OCI-LY1 (cell line): ENCODE measurements around the gene PLCD1.

Experiments used
- H2AFZ ChIP-seq: fragments of 200-600 bp; sonication (generic), shearing (Covaris generic); 2 replicates; pipeline ENCODE4 v1.6.0; 2014; ENCODE audit warnings: antibody characterized with exemption, mild to moderate bottlenecking, low read length
- H3F3A ChIP-seq: fragments of 200-600 bp; sonication (generic), shearing (Covaris generic); 2 replicates; pipeline ENCODE4 v1.6.0; 2014; ENCODE audit warnings: mild to moderate bottlenecking, antibody characterized with exemption, low read length, moderate library complexity; ENCODE audit not compliant: insufficient read depth
- H3K27ac ChIP-seq: fragments of 200-600 bp; sonication (generic); 2 replicates; pipeline ENCODE4 v1.5.1; 2014; ENCODE audit warnings: low read length, mixed run types, mild to moderate bottlenecking, low read depth; ENCODE audit not compliant: poor library complexity, severe bottlenecking
- H3K27me3 ChIP-seq: fragments of 200-600 bp; sonication (generic); 2 replicates; pipeline ENCODE4 v1.6.0; 2014; ENCODE audit warnings: antibody characterized with exemption, mild to moderate bottlenecking, low read length, moderate library complexity; ENCODE audit not compliant: insufficient read depth
- H3K36me3 ChIP-seq: fragments of 200-600 bp; sonication (generic); 2 replicates; pipeline ENCODE4 v1.6.1; 2014; ENCODE audit warnings: mild to moderate bottlenecking, antibody characterized with exemption, low read length, moderate library complexity, mixed read lengths; ENCODE audit not compliant: insufficient read depth
- H3K4me1 ChIP-seq: fragments of 200-600 bp; sonication (generic); 2 replicates; pipeline ENCODE4 v1.5.1; 2014; ENCODE audit warnings: mild to moderate bottlenecking, low read length, moderate library complexity; ENCODE audit not compliant: insufficient read depth, severe bottlenecking
- H3K4me2 ChIP-seq: fragments of 200-600 bp; sonication (generic), shearing (Covaris generic); 2 replicates; pipeline ENCODE4 v1.6.1; 2014; ENCODE audit warnings: low read length
- H3K4me3 ChIP-seq: fragments of 200-600 bp; sonication (generic); 2 replicates; pipeline ENCODE4 v1.5.1; 2014; ENCODE audit warnings: low read length, low read depth, mild to moderate bottlenecking, mixed read lengths; ENCODE audit not compliant: poor library complexity, severe bottlenecking
- H3K79me2 ChIP-seq: fragments of 200-600 bp; shearing (Covaris generic); 2 replicates; pipeline ENCODE4 v1.6.1; 2016; ENCODE audit warnings: mixed run types, low read length, mixed read lengths; ENCODE audit not compliant: insufficient read depth
- H3K9ac ChIP-seq: fragments of 200-600 bp; sonication (generic), shearing (Covaris generic); 2 replicates; pipeline ENCODE4 v1.6.1; 2014; ENCODE audit warnings: mild to moderate bottlenecking, low read length, mixed read lengths
- H3K9me2 ChIP-seq: fragments of 200-600 bp; sonication (generic), shearing (Covaris generic); 2 replicates; pipeline ENCODE4 v1.6.1; 2014; ENCODE audit warnings: low read depth, mild to moderate bottlenecking, low read length, mixed read lengths
- H3K9me3 ChIP-seq: fragments of 200-600 bp; shearing (Covaris generic); 2 replicates; pipeline ENCODE4 v1.6.1; 2014; ENCODE audit warnings: low read length, mixed read lengths
- H4K20me1 ChIP-seq: fragments of 200-600 bp; sonication (generic), shearing (Covaris generic); 2 replicates; pipeline ENCODE4 v1.6.0; 2016; ENCODE audit warnings: mild to moderate bottlenecking, low read length; ENCODE audit not compliant: insufficient read depth
- EZH2 ChIP-seq: fragments of 200-600 bp; sonication (generic), shearing (Covaris generic); IDR thresholded peaks from 2 replicates; pipeline ENCODE4 v1.8.0; 2017; ENCODE audit warnings: borderline replicate concordance, mixed run types, mild to moderate bottlenecking, antibody characterized with exemption, low read length, moderate library complexity, mixed read lengths
- TF ChIP-seq, protein P1 (sequence below): fragments of 200-600 bp; sonication (generic), shearing (Covaris generic); IDR thresholded peaks from 2 replicates; pipeline ENCODE4 v1.5.1; 2017; ENCODE audit warnings: mild to moderate bottlenecking, antibody characterized with exemption, low read length, moderate library complexity, mixed read lengths

PLCD1 gene

GRCh38 chr3:37991823-37992222 is 37.6 kb downstream of the PLCD1 start:
- Histone ChIP-seq H3K9me2 (no peaks in the 10 kb centered on the region), H3K79me2 (no peaks in the 10 kb centered on the region), H3K4me1 (peaks cover 23% of the 10 kb centered on the region), H3K4me3 (no peak overlapping the region), H4K20me1 (no peaks in the 10 kb centered on the region), H3K9me3 (no peaks in the 10 kb centered on the region), H3K27me3 (no peaks in the 10 kb centered on the region), H3K36me3 (peaks cover 7% of the 10 kb centered on the region; the same call in 1 of the 2 replicates), H3K4me2 (no peak overlapping the region), H3F3A (no peaks in the 10 kb centered on the region), H3K27ac (no peak overlapping the region), H3K9ac (no peak overlapping the region), H2AFZ (no peak overlapping the region)
- TF ChIP-seq EZH2: no peak
- TF ChIP-seq, protein P1, sequence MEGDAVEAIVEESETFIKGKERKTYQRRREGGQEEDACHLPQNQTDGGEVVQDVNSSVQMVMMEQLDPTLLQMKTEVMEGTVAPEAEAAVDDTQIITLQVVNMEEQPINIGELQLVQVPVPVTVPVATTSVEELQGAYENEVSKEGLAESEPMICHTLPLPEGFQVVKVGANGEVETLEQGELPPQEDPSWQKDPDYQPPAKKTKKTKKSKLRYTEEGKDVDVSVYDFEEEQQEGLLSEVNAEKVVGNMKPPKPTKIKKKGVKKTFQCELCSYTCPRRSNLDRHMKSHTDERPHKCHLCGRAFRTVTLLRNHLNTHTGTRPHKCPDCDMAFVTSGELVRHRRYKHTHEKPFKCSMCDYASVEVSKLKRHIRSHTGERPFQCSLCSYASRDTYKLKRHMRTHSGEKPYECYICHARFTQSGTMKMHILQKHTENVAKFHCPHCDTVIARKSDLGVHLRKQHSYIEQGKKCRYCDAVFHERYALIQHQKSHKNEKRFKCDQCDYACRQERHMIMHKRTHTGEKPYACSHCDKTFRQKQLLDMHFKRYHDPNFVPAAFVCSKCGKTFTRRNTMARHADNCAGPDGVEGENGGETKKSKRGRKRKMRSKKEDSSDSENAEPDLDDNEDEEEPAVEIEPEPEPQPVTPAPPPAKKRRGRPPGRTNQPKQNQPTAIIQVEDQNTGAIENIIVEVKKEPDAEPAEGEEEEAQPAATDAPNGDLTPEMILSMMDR: no peak

GRCh38 chr3:37991109-37991508 is 38.3 kb downstream of the PLCD1 start:
- no peak overlapping the region for H3K4me3 ChIP-seq
- H3K36me3 ChIP-seq: peaks cover under 1% of the 10 kb centered on the region; the same call in 1 of the 2 replicates
- H4K20me1 ChIP-seq: no peaks in the 10 kb centered on the region
- H3K27ac ChIP-seq: no peak overlapping the region
- no peak overlapping the region for H3K4me2 ChIP-seq
- H3K79me2 ChIP-seq: no peaks in the 10 kb centered on the region
- TF ChIP-seq, protein P1: no peak
- TF ChIP-seq EZH2: no peak
- H2AFZ ChIP-seq: no peak overlapping the region
- H3K9me3 ChIP-seq: no peaks in the 10 kb centered on the region
- H3K4me1 ChIP-seq: peaks cover 23% of the 10 kb centered on the region
- no peaks in the 10 kb centered on the region for H3F3A ChIP-seq
- no peaks in the 10 kb centered on the region for H3K27me3 ChIP-seq
- H3K9me2 ChIP-seq: no peaks in the 10 kb centered on the region
- no peak overlapping the region for H3K9ac ChIP-seq

- Histone ChIP-seq H3K4me2 (no peak within 1 kb of the TSS), H3K4me1 (peaks cover 22% of the 10 kb centered on the region), H3K9ac (no peak within 1 kb of the TSS), H3K9me3 (no peaks in the 10 kb centered on the region), H3K4me3 (no peak within 1 kb of the TSS), H3K36me3 (no peaks in the 10 kb centered on the region), H3K9me2 (no peaks in the 10 kb centered on the region), H3F3A (no peaks in the 10 kb centered on the region), H3K27me3 (no peaks in the 10 kb centered on the region), H4K20me1 (no peaks in the 10 kb centered on the region), H3K79me2 (no peaks in the 10 kb centered on the region), H2AFZ (no peak within 1 kb of the TSS), H3K27ac (no peak within 1 kb of the TSS)
- no peak for TF ChIP-seq EZH2
- TF ChIP-seq, protein P1: no peak
Observed at GRCh38 chr3:37990527-37990926, 38.9 kb downstream of the PLCD1 start, which contains the start of gene VILL. Gene VILL, plus strand, starts transcription at chr3:37990786. Its CDS starts 2,887 bp downstream, at chr3:37993673.
